Brain microvascular endothelial cell (primary cell): ENCODE data around the gene VDR.

Experiments
- DNase-seq: peaks from one replicate; pipeline ENCODE4 v3.0.0-alpha.2; 2020
- H3K27ac ChIP-seq: fragments of 250-450 bp; sonication (Bioruptor Pico); 2 replicates; pipeline ENCODE4 v1.5.1; 2020; ENCODE audit warnings: mild to moderate bottlenecking, moderate library complexity
- H3K27me3 ChIP-seq: fragments of 250-450 bp; sonication (Bioruptor Pico); replicated peaks from 2 replicates; pipeline ENCODE4 v1.5.1; 2020; ENCODE audit warnings: mild to moderate bottlenecking
- H3K36me3 ChIP-seq: fragments of 250-450 bp; sonication (Bioruptor Pico); replicated peaks from 2 replicates; pipeline ENCODE4 v1.5.1; 2020; ENCODE audit warnings: mild to moderate bottlenecking
- H3K4me3 ChIP-seq: 2 replicates; pipeline ENCODE4 v1.5.1; 2011; ENCODE audit warnings: low read depth, mild to moderate bottlenecking, control low read depth, low read length, moderate library complexity
- in situ Hi-C: cut with HindIII; loops from 2 replicates; pipeline ENCODE4 v1.10.0; 2017; ENCODE audit warnings: low sequenced_read_pairs, low pct_ligation_motif_present
- TF ChIP-seq, protein P1 (sequence below): IDR thresholded peaks from 2 replicates; pipeline ENCODE4 v1.5.1; 2011; ENCODE audit warnings: low read depth, mild to moderate bottlenecking, moderate library complexity, low read length, control low read depth, inconsistent platforms; ENCODE audit errors: missing control alignments

VDR gene

DNA sequence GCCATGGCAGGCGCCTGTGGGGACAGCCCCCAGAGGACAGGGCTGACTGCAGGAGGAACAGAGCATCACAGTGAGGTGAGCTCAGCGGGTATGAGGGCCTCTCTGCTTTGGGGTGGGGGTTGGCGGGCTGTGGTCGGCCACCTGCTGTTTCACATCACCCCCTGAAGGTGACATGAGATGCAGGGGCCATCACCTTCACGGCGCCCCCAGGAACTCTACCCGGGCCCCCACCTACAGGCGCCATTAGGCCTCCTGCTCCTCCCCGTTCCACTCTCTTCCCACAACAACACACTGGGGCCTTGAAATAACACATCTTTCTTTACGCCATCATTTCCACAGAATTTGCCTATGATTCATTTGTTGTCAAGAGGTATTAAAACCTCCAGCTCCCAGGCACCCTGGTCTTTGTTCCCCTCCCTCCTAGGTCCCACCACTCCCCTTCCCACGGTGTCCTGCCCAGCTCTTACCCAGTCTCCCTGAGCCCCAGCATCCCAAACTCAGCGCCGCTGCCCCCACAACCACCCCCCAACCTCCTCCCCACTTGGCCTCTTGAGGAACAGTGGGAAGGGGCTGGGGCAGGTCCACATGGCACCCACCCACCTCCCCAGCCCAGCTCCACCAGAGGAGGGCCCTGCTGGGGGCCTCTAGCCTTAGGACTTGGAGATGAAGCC is 72.4 kb downstream of the VDR start:
- TF ChIP-seq, protein P1, sequence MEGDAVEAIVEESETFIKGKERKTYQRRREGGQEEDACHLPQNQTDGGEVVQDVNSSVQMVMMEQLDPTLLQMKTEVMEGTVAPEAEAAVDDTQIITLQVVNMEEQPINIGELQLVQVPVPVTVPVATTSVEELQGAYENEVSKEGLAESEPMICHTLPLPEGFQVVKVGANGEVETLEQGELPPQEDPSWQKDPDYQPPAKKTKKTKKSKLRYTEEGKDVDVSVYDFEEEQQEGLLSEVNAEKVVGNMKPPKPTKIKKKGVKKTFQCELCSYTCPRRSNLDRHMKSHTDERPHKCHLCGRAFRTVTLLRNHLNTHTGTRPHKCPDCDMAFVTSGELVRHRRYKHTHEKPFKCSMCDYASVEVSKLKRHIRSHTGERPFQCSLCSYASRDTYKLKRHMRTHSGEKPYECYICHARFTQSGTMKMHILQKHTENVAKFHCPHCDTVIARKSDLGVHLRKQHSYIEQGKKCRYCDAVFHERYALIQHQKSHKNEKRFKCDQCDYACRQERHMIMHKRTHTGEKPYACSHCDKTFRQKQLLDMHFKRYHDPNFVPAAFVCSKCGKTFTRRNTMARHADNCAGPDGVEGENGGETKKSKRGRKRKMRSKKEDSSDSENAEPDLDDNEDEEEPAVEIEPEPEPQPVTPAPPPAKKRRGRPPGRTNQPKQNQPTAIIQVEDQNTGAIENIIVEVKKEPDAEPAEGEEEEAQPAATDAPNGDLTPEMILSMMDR: no peak
- no peak overlapping the region for H3K4me3 ChIP-seq
- DNase-seq: no peak
- in situ Hi-C loops: no loop called here
- no peak overlapping the region for H3K27ac ChIP-seq
- H3K27me3 ChIP-seq: no peaks in the 10 kb centered on the region
- H3K36me3 ChIP-seq: no peaks in the 10 kb centered on the region

GRCh38 chr12:47829584-47829983 is 75.2 kb downstream of the VDR start:
- TF ChIP-seq, protein P1: no peak
- Histone ChIP-seq H3K27ac (no peak overlapping the region), H3K36me3 (no peaks in the 10 kb centered on the region), H3K27me3 (no peaks in the 10 kb centered on the region), H3K4me3 (no peak overlapping the region)
- no peak for DNase-seq
- in situ Hi-C loops: no loop called here

GRCh38 chr12:47828976-47829482 is 75.8 kb downstream of the VDR start:
- in situ Hi-C loops: no loop called here
- no peak for DNase-seq

GRCh38 chr12:47828008-47828975 is 76.5 kb downstream of the VDR start:
- in situ Hi-C loops: no loop called here
- Histone ChIP-seq H3K36me3 (no peaks in the 10 kb centered on the region), H3K27me3 (no peaks in the 10 kb centered on the region), H3K4me3 (no peak overlapping the region), H3K27ac (no peak overlapping the region)
- no peak for DNase-seq
- TF ChIP-seq, protein P1: no peak

More at GRCh38 chr12:47828976-47829482, 75.8 kb downstream of the VDR start:
- H3K27me3 ChIP-seq: no peaks in the 10 kb centered on the region
- H3K27ac ChIP-seq: no peak overlapping the region
- no peaks in the 10 kb centered on the region for H3K36me3 ChIP-seq
- TF ChIP-seq, protein P1: no peak
- no peak overlapping the region for H3K4me3 ChIP-seq

DNA sequence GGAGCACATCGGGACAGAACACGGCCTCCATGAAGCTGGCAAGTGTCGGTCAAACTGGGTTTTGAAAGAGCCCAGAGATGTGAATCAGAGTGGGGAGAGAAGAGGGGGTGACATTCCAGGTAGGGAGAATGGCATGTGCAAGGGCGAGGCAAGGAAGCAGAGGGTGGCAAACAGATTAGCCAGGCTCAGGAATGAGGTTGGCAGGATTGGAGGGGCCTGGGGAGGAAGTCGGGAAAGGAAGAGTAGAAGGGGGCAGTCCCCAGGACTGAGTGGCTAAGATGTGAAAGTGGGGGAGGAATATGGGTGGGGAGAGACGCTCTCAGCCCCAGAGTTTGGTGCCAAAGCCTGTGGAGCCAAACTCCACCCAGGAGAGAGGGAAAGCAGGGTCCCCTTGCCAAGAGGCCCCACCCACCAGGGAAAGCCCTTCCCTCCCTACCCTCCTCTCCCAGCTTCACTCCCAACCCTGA is 79.6 kb downstream of the VDR start:
- in situ Hi-C loops: no loop called here
- Histone ChIP-seq H3K36me3 (no peaks in the 10 kb centered on the region), H3K27me3 (no peaks in the 10 kb centered on the region), H3K27ac (no peak overlapping the region), H3K4me3 (no peak overlapping the region)
- DNase-seq: no peak
- TF ChIP-seq, protein P1: no peak
